ENCODE measurements around the gene IL1RL2. TPM values are rescaled to one million over a fixed set of nuclear protein-coding genes. Genes with fewer than 3 reads are reported as not detected.

Gene IL1RL2
- total and polyA plus RNA-seq, 4 donors, result 0.35 to 1.3 (median 0.82) TPM

GRCh38 chr2:102141970-102142828, 44.6 kb upstream of the IL1RL2 start, which contains the start of gene IL1R1:
Gene IL1R1, plus strand, starts transcription at chr2:102142746. Its CDS starts 14,979 bp downstream, at chr2:102157725.
- peak; percentile 83 to 90 (median 83) for DNase-seq
- WGBS, 2 donors, result 5 to 8% methylated on average over 43 to 65 of the region's 65 CpGs
- ATAC-seq (ENCODE audit: insufficient read depth, low FRiP score), result peak; percentile 85
- Histone ChIP-seq H3K9ac (ENCODE audit: insufficient read depth in 1 of 2, low read length in 2 of 2) (peak within 1 kb of the TSS; percentile 53 to 97), H3K9me3 (ENCODE audit: control insufficient read depth in 4 of 4, insufficient read depth in 3 of 4, low read length in 3 of 4) (peaks cover 0 to 23% (median 4%) of the 10 kb centered on the region in 4 donors), H3K27ac (ENCODE audit: low read depth in 1 of 2, low read length in 1 of 2) (peak within 1 kb of the TSS; percentile 85 to 95), H3K27me3 (ENCODE audit: control insufficient read depth in 3 of 3, insufficient read depth in 3 of 3, low read length in 2 of 3) (no peaks in the 10 kb centered on the region), H3K4me1 (ENCODE audit: control insufficient read depth in 5 of 5, insufficient read depth in 5 of 5, low read length in 5 of 5) (peaks cover 2 to 61% (median 23%) of the 10 kb centered on the region in 5 donors), H3K36me3 (ENCODE audit: control insufficient read depth in 4 of 4, insufficient read depth in 4 of 4, low read length in 4 of 4) (peaks cover 7 to 35% (median 14%) of the 10 kb centered on the region in 4 donors), H3K4me3 (peak within 1 kb of the TSS; percentile 67)
- TF ChIP-seq, protein P1, sequence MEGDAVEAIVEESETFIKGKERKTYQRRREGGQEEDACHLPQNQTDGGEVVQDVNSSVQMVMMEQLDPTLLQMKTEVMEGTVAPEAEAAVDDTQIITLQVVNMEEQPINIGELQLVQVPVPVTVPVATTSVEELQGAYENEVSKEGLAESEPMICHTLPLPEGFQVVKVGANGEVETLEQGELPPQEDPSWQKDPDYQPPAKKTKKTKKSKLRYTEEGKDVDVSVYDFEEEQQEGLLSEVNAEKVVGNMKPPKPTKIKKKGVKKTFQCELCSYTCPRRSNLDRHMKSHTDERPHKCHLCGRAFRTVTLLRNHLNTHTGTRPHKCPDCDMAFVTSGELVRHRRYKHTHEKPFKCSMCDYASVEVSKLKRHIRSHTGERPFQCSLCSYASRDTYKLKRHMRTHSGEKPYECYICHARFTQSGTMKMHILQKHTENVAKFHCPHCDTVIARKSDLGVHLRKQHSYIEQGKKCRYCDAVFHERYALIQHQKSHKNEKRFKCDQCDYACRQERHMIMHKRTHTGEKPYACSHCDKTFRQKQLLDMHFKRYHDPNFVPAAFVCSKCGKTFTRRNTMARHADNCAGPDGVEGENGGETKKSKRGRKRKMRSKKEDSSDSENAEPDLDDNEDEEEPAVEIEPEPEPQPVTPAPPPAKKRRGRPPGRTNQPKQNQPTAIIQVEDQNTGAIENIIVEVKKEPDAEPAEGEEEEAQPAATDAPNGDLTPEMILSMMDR (IDR thresholded peaks at IDR 0.05; ENCODE audit: control extremely low read depth, extremely low read depth), result no peak

DNA sequence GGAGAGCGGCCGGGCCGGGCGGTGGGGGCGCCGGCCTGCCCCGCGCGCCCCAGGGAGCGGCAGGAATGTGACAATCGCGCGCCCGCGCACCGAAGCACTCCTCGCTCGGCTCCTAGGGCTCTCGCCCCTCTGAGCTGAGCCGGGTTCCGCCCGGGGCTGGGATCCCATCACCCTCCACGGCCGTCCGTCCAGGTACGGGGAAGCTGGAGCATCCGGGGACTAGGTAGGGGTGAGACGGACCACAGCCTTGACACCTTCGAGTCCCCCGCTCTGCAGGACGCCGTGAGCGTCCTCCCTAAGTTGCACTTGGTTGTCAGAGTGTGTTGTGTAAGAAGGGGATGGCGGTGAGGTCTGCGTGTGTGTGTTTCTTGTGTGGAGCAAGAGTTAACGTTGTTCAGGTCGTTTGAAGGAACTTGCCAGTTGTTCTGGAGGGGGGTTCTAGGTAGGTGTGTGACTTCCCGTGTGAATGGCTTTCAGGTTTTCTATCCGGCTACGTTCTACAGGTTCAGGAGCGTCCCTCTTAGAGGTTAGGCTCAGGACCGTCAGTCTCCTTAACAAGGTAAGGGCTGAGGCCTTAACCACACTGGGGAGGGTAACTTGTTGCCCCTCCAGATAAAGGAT, 43.9 kb upstream of the IL1RL2 start:
- peaks cover 2 to 63% (median 26%) of the 10 kb centered on the region in 5 donors for H3K4me1 ChIP-seq (ENCODE audit: control insufficient read depth in 5 of 5, insufficient read depth in 5 of 5, low read length in 5 of 5)
- ATAC-seq (ENCODE audit: insufficient read depth, low FRiP score), result peak; percentile 7

GRCh38 chr2:102143450-102143985, 43.3 kb upstream of the IL1RL2 start:
- peaks cover 2 to 58% (median 26%) of the 10 kb centered on the region in 5 donors for H3K4me1 ChIP-seq (ENCODE audit: control insufficient read depth in 5 of 5, insufficient read depth in 5 of 5, low read length in 5 of 5)
- no peak for ATAC-seq (ENCODE audit: insufficient read depth, low FRiP score)
- DNase-seq, result peak; percentile 72 to 80 (median 76)

More for the DNA sequence above, 43.9 kb upstream of the IL1RL2 start:
- peaks cover 7 to 35% (median 16%) of the 10 kb centered on the region in 4 donors for H3K36me3 ChIP-seq (ENCODE audit: control insufficient read depth in 4 of 4, insufficient read depth in 4 of 4, low read length in 4 of 4)
- peaks cover 0 to 24% (median 4%) of the 10 kb centered on the region in 4 donors for H3K9me3 ChIP-seq (ENCODE audit: control insufficient read depth in 4 of 4, insufficient read depth in 3 of 4, low read length in 3 of 4)
- H3K4me3 ChIP-seq, result peak overlapping the region; percentile 67
- H3K27me3 ChIP-seq (ENCODE audit: control insufficient read depth in 3 of 3, insufficient read depth in 3 of 3, low read length in 2 of 3), result no peaks in the 10 kb centered on the region
- peak overlapping the region; percentile 75 to 95 for H3K27ac ChIP-seq (ENCODE audit: low read depth in 1 of 2, low read length in 1 of 2)
- TF ChIP-seq, protein P1 (IDR thresholded peaks at IDR 0.05; ENCODE audit: control extremely low read depth, extremely low read depth), result no peak
- H3K9ac ChIP-seq (ENCODE audit: insufficient read depth in 1 of 2, low read length in 2 of 2), result peak overlapping the region; percentile 53 to 97
- peak in 2 of 3 donors; percentile 71 for DNase-seq
- 3 to 5% methylated on average over 32 to 42 of the region's 42 CpGs for WGBS, 2 donors

More at GRCh38 chr2:102143450-102143985, 43.3 kb upstream of the IL1RL2 start:
- Histone ChIP-seq H3K4me3 (peak overlapping the region; percentile 67), H3K27me3 (ENCODE audit: control insufficient read depth in 3 of 3, insufficient read depth in 3 of 3, low read length in 2 of 3) (no peaks in the 10 kb centered on the region), H3K9ac (ENCODE audit: insufficient read depth in 1 of 2, low read length in 2 of 2) (peak overlapping the region; percentile 53 to 97), H3K27ac (ENCODE audit: low read depth in 1 of 2, low read length in 1 of 2) (peak overlapping the region; percentile 75 to 95), H3K36me3 (ENCODE audit: control insufficient read depth in 4 of 4, insufficient read depth in 4 of 4, low read length in 4 of 4) (peaks cover 7 to 35% (median 17%) of the 10 kb centered on the region in 4 donors), H3K9me3 (ENCODE audit: control insufficient read depth in 4 of 4, insufficient read depth in 3 of 4, low read length in 3 of 4) (peaks cover 0 to 26% (median 4%) of the 10 kb centered on the region in 4 donors)
- 34 to 54% methylated on average over 10 of the region's 10 CpGs for WGBS, 2 donors
- TF ChIP-seq, protein P1 (IDR thresholded peaks at IDR 0.05; ENCODE audit: control extremely low read depth, extremely low read depth), result no peak
